ENCODE data around the gene MEGF11. TPM values are rescaled to one million over a fixed set of nuclear protein-coding genes. Genes with fewer than 3 reads are reported as not detected.

The MEGF11 gene
- total RNA-seq, 4 donors from 2014 or later: 0.23 to 0.33 TPM; not detected in 2

DNA sequence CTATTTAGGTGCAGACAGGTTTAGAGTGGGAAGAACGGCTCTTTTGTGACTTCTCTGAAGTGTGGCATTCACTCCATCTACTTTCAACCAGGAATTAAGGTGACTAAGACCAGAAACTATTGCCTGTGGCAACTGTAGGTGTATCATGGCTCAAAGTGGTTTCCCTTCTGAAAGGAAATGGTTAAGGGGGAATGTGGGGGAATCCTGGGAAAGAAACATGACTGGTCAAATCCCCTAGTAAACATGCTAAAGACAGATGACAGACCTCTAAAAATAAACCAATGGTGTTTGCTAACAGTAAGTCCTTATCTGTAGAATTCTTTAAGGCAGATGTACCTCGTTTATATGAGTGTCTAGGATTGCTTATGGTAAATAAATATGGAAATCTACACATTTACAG is 56.9 kb downstream of the MEGF11 start:
- WGBS: 34% methylated on average over 2 of the region's 2 CpGs
- Histone ChIP-seq H3K27me3 (peaks cover 0 to 14% (median 0%) of the 10 kb centered on the region in 4 donors), H3K36me3 (no peaks in the 10 kb centered on the region), H3K4me3 (no peak overlapping the region), H3K4me1 (no peaks in the 10 kb centered on the region), H3K27ac (replicated peaks in 1 of 4) (no peak overlapping the region), H3K9me3 (no peaks in the 10 kb centered on the region)
- no peak for TF ChIP-seq POLR2AphosphoS5 (IDR thresholded peaks at IDR 0.05)
- intact Hi-C loops (cut with DNase I): no loop called here
- DNase-seq (ENCODE audit: extremely low spot score): no peak

DNA sequence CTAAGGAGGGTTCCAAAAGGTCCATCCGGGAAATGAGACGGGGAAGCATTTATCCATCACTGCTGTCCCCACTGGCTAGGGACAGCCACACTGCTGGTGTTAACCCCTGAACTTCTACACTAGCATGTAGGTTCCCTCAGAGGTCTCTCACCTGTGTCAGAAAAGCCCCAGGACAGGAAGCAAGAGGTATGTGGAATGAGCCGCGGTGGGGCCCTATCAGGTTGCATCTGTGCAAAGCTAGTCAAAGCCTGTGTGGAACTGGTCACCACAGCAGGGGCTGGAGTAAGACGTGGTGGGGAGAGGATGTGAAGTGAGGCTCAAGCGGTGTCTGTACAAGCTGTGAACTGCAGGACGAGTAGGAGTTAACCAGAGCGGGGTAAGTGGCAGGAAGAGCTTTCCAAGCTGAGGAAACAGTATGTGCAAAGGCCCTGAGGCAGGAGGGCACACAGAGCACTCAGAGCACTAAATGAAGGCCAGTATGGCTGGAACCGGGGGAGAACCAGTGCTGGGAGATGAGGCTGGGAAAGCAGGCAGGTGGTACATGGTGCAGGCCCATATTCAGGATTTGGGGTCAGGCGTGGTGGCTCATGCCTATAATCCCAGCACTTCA is 57.8 kb downstream of the MEGF11 start:
- H3K36me3 ChIP-seq: no peaks in the 10 kb centered on the region
- H3K4me1 ChIP-seq: no peaks in the 10 kb centered on the region
- WGBS: 79% methylated on average over 10 of the region's 10 CpGs
- no peak overlapping the region for H3K4me3 ChIP-seq
- no peaks in the 10 kb centered on the region for H3K9me3 ChIP-seq
- TF ChIP-seq POLR2A (IDR thresholded peaks at IDR 0.05; ENCODE audit: low read depth) (no peak), EP300 (IDR thresholded peaks at IDR 0.05) (no peak), POLR2AphosphoS5 (IDR thresholded peaks at IDR 0.05) (no peak)
- TF ChIP-seq, protein P1, sequence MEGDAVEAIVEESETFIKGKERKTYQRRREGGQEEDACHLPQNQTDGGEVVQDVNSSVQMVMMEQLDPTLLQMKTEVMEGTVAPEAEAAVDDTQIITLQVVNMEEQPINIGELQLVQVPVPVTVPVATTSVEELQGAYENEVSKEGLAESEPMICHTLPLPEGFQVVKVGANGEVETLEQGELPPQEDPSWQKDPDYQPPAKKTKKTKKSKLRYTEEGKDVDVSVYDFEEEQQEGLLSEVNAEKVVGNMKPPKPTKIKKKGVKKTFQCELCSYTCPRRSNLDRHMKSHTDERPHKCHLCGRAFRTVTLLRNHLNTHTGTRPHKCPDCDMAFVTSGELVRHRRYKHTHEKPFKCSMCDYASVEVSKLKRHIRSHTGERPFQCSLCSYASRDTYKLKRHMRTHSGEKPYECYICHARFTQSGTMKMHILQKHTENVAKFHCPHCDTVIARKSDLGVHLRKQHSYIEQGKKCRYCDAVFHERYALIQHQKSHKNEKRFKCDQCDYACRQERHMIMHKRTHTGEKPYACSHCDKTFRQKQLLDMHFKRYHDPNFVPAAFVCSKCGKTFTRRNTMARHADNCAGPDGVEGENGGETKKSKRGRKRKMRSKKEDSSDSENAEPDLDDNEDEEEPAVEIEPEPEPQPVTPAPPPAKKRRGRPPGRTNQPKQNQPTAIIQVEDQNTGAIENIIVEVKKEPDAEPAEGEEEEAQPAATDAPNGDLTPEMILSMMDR (IDR thresholded peaks at IDR 0.05): no peak
- H3K27ac ChIP-seq (replicated peaks in 1 of 4): no peak overlapping the region
- DNase-seq (ENCODE audit: extremely low spot score): no peak
- intact Hi-C loops (cut with DNase I): no loop called here
- H3K27me3 ChIP-seq: peaks cover 0 to 17% (median 0%) of the 10 kb centered on the region in 4 donors

DNA sequence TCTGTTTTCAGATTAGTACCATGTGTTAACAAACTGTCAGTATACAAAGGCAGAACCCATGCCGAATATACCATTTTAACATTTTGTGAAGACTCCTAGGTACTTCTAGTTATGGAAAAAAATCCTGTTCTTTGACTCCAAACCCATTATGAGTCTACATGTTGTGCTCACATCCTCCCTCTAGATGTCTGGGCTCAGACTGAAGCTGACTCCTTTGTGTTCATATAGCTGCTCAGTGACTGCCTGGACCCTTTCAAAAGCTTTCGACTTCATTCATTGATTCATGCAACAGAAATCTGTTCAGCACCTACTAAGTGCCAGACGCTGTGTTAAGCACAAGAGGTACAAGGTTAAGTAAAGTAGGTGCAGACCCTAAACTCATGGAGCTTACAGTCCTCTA is 60.5 kb downstream of the MEGF11 start:
- no peak for TF ChIP-seq POLR2A (IDR thresholded peaks at IDR 0.05; ENCODE audit: low read depth)
- no peak for TF ChIP-seq EP300 (IDR thresholded peaks at IDR 0.05)
- TF ChIP-seq, protein P1 (IDR thresholded peaks at IDR 0.05): no peak
- no peak for TF ChIP-seq POLR2AphosphoS5 (IDR thresholded peaks at IDR 0.05)
- Histone ChIP-seq H3K27ac (replicated peaks in 1 of 4) (no peak overlapping the region), H3K36me3 (no peaks in the 10 kb centered on the region), H3K9me3 (no peaks in the 10 kb centered on the region), H3K4me3 (no peak overlapping the region), H3K27me3 (peaks cover 0 to 29% (median 0%) of the 10 kb centered on the region in 4 donors), H3K4me1 (no peaks in the 10 kb centered on the region)
- WGBS: 91% methylated on average over 3 of the region's 3 CpGs
- intact Hi-C loops (cut with DNase I): no loop called here
- no peak for DNase-seq (ENCODE audit: extremely low spot score)

DNA sequence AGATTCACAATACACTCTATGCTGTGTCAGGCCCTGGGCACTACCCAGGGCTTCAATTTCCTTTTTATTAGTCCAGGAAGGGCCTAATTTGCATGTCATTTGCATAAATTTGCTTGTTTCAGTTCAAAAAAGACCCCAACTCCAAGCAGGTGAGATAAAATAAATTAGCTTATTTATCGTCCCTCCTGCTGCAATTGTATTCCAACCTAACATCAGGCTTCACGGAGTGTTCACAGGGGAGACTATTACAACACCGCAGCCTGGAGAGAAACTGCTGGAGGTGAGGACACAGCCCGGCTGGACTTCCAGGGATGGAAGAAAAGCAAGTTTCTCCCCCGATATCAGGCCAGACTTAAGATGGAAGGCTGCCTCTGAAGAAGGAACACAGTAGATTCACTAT is 62.8 kb downstream of the MEGF11 start:
- Histone ChIP-seq H3K9me3 (no peaks in the 10 kb centered on the region), H3K4me1 (no peaks in the 10 kb centered on the region), H3K27me3 (peaks cover 0 to 45% (median 0%) of the 10 kb centered on the region in 4 donors), H3K36me3 (no peaks in the 10 kb centered on the region), H3K27ac (replicated peaks in 1 of 4) (no peak overlapping the region), H3K4me3 (no peak overlapping the region)
- intact Hi-C loops (cut with DNase I): no loop called here
- 77% methylated on average over 5 of the region's 5 CpGs for WGBS
- DNase-seq (ENCODE audit: extremely low spot score): no peak
- TF ChIP-seq EP300 (IDR thresholded peaks at IDR 0.05) (no peak), POLR2AphosphoS5 (IDR thresholded peaks at IDR 0.05) (no peak), POLR2A (IDR thresholded peaks at IDR 0.05; ENCODE audit: low read depth) (no peak)
- TF ChIP-seq, protein P1 (IDR thresholded peaks at IDR 0.05): no peak

DNA sequence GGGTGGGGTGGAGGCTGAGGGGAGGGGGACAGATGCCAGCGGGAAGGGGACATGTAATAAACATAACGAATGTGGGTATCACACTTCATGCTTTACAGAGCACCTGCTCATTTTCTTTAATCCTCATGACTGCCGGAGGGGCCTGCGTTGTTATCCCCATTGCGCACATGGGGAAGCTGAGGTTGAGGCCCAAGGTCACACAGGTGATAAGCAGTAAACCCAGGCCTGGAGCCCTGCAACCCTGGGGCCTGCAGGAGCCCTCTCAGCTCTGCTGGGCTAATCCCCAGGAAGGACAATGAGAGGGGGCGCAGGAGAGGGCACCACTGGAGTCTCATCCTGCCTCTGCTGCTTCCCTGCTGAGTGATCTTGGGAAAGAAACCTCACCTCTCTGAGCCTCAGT is 64.3 kb downstream of the MEGF11 start:
- no peaks in the 10 kb centered on the region for H3K36me3 ChIP-seq
- no peak for TF ChIP-seq EP300 (IDR thresholded peaks at IDR 0.05)
- no peak for TF ChIP-seq POLR2AphosphoS5 (IDR thresholded peaks at IDR 0.05)
- TF ChIP-seq, protein P1 (IDR thresholded peaks at IDR 0.05): no peak
- TF ChIP-seq POLR2A (IDR thresholded peaks at IDR 0.05; ENCODE audit: low read depth): no peak
- no peaks in the 10 kb centered on the region for H3K9me3 ChIP-seq
- H3K4me3 ChIP-seq: no peak overlapping the region
- WGBS: 88% methylated on average over 6 of the region's 6 CpGs
- peaks cover 0 to 60% (median 0%) of the 10 kb centered on the region in 4 donors for H3K27me3 ChIP-seq
- intact Hi-C loops (cut with DNase I): no loop called here
- H3K27ac ChIP-seq (replicated peaks in 1 of 4): no peak overlapping the region
- DNase-seq (ENCODE audit: extremely low spot score): no peak
- H3K4me1 ChIP-seq: no peaks in the 10 kb centered on the region
